SU-DHL-6 (cell line): Measurements from ENCODE around the gene MCUR1.

Experiments used
- H2AFZ ChIP-seq: fragments of 200-600 bp; sonication (generic); 2 replicates; pipeline ENCODE4 v1.6.1; 2014; ENCODE audit warnings: low read depth, mild to moderate bottlenecking, moderate library complexity, mixed read lengths, antibody characterized with exemption, low read length; ENCODE audit not compliant: severe bottlenecking
- H3F3A ChIP-seq: fragments of 200-600 bp; shearing (Covaris generic); 2 replicates; pipeline ENCODE4 v1.6.0; 2016; ENCODE audit warnings: antibody characterized with exemption, mild to moderate bottlenecking; ENCODE audit not compliant: insufficient read depth
- H3K27ac ChIP-seq: fragments of 200-600 bp; sonication (generic); 2 replicates; pipeline ENCODE4 v1.5.1; 2016; ENCODE audit warnings: low read depth, mild to moderate bottlenecking, low read length, moderate library complexity, mixed read lengths
- H3K27me3 ChIP-seq: fragments of 200-600 bp; sonication (generic), shearing (Covaris generic); 2 replicates; pipeline ENCODE4 v1.6.0; 2014; ENCODE audit warnings: mild to moderate bottlenecking, low read length
- H3K36me3 ChIP-seq: fragments of 200-600 bp; sonication (generic); 2 replicates; pipeline ENCODE4 v1.6.1; 2014; ENCODE audit warnings: mild to moderate bottlenecking, low read length, mixed read lengths
- H3K4me2 ChIP-seq: fragments of 300-600, 200-600 bp; shearing (Covaris generic), sonication (generic); 2 replicates; pipeline ENCODE4 v1.6.0; 2014; ENCODE audit warnings: low read length, low read depth, mild to moderate bottlenecking; ENCODE audit not compliant: poor library complexity, severe bottlenecking
- H3K4me3 ChIP-seq: fragments of 200-600 bp; sonication (generic); 2 replicates; pipeline ENCODE4 v1.5.1; 2014; ENCODE audit warnings: antibody characterized with exemption, low read length, mild to moderate bottlenecking, mixed read lengths; ENCODE audit not compliant: insufficient read depth, poor library complexity, severe bottlenecking
- H3K79me2 ChIP-seq: fragments of 200-600 bp; sonication (generic); 2 replicates; pipeline ENCODE4 v1.6.1; 2014; ENCODE audit warnings: mild to moderate bottlenecking, low read length, moderate library complexity; ENCODE audit not compliant: insufficient read depth
- H3K9ac ChIP-seq: fragments of 200-600 bp; sonication (generic); 2 replicates; pipeline ENCODE4 v1.7.0; 2014; ENCODE audit warnings: mild to moderate bottlenecking, low read length
- H3K9me2 ChIP-seq: fragments of 200-600 bp; sonication (generic); replicated peaks from 2 replicates; pipeline ENCODE4 v1.6.1; 2014; ENCODE audit warnings: low read length; ENCODE audit not compliant: insufficient read depth
- H3K9me3 ChIP-seq: fragments of 200-600 bp; sonication (generic); 2 replicates; pipeline ENCODE4 v1.6.1; 2014; ENCODE audit warnings: low read length, mixed read lengths; ENCODE audit not compliant: insufficient read depth
- H4K20me1 ChIP-seq: fragments of 200-600 bp; sonication (generic); 2 replicates; pipeline ENCODE4 v1.6.1; 2014; ENCODE audit warnings: low read depth, mild to moderate bottlenecking, antibody characterized with exemption, low read length, moderate library complexity, mixed read lengths
- CTCF ChIP-seq: fragments of 200-600 bp; sonication (generic); IDR thresholded peaks from one replicate; pipeline ENCODE4 v1.5.1; 2017; ENCODE audit warnings: antibody characterized with exemption, mild to moderate bottlenecking, low read length, moderate library complexity; ENCODE audit not compliant: insufficient read depth, poor library complexity, severe bottlenecking
- EZH2phosphoT487 ChIP-seq: fragments of 200-600 bp; sonication (generic), shearing (Covaris generic); conservative IDR thresholded peaks from 2 replicates; pipeline ENCODE4 v1.6.1; 2018; ENCODE audit warnings: mild to moderate bottlenecking, antibody characterized with exemption, low read length, moderate library complexity, mixed read lengths

Gene MCUR1

DNA sequence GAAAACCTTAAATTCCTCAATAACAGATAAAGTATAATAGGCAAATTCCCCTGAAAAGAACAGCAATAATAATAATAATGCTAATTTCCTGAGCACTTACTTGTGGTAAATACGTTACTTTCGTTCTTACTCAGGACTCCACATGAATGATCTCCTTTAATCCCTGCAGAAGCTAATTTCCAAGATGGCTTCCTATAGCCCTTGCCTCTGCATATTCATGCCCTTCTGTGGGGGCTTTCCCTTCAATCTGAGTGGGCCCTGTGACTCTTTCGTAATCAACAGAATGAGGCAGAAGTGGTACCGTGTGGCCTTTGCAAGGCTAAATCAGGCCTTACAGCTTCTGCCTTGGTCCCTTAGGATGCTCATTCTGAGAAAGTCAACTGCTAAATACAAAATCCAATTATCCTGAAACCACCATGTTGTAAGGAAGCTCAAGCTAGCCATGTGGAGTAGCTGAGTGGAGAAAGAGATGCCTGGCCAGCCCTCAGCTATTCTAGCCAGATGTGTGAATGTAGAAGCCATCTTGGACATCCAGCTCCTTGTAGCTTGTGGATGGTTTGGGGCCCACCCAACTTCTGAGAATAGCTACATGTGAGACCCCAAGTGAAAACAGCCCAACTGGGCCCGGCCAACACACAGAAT, 50.5 kb downstream of the MCUR1 start:
- H3K27me3 ChIP-seq = no peaks in the 10 kb centered on the region
- no peaks in the 10 kb centered on the region for H3K9me3 ChIP-seq
- TF ChIP-seq EZH2phosphoT487 (no peak), CTCF (no peak)
- H3F3A ChIP-seq = no peaks in the 10 kb centered on the region
- H3K4me3 ChIP-seq = no peak overlapping the region
- H3K79me2 ChIP-seq = no peaks in the 10 kb centered on the region
- H3K27ac ChIP-seq = no peak overlapping the region
- H3K4me2 ChIP-seq = no peak overlapping the region
- H3K9me2 ChIP-seq = no peaks in the 10 kb centered on the region
- H2AFZ ChIP-seq = no peak overlapping the region
- H3K9ac ChIP-seq = no peak overlapping the region
- no peaks in the 10 kb centered on the region for H3K36me3 ChIP-seq
- no peaks in the 10 kb centered on the region for H4K20me1 ChIP-seq

DNA sequence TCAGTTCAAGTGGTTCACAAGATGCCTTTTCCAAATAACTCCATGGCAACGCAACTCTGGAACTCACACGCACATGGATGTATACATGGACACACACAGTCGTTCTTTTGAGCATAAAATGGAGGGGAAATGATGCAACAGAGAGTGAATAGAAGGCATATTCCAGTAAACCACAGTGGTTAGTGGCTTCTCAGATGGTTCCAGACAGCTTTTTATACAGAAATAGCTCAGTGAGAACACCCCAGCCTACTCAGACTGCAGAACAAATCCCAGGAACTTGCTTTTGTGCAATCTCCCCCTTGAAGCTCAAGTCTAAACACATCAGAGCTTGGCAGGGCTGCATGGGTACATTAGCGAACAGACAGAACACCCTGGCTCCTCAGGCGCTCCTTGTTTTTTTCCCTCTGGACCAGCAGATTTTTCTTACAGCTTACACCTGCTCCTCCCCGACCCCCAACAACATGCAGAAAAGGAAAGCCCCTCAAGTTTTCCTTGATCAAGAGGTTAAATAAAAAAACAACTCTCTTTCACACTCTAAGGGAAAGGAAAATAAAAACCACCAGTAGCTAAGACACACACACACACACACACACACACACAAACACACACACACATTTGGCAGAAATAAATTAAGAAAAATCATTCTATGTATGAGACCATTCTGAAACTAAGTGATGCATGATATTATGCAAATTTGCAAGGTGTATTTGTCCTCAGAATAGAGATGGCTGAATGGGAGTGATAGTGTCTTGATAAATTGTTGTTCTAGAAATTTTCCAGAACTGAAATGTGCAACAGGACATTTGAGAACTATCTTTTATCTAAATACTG, 51.5 kb downstream of the MCUR1 start:
- TF ChIP-seq EZH2phosphoT487 (no peak), CTCF (no peak)
- H3K9me3 ChIP-seq = no peaks in the 10 kb centered on the region
- H3K4me3 ChIP-seq = no peak overlapping the region
- H3K27me3 ChIP-seq = no peaks in the 10 kb centered on the region
- no peaks in the 10 kb centered on the region for H3F3A ChIP-seq
- no peaks in the 10 kb centered on the region for H3K79me2 ChIP-seq
- H3K9ac ChIP-seq = no peak overlapping the region
- no peak overlapping the region for H2AFZ ChIP-seq
- no peaks in the 10 kb centered on the region for H3K9me2 ChIP-seq
- no peak overlapping the region for H3K27ac ChIP-seq
- H4K20me1 ChIP-seq = no peaks in the 10 kb centered on the region
- H3K4me2 ChIP-seq = peak overlapping the region; percentile 24
- H3K36me3 ChIP-seq = no peaks in the 10 kb centered on the region

DNA sequence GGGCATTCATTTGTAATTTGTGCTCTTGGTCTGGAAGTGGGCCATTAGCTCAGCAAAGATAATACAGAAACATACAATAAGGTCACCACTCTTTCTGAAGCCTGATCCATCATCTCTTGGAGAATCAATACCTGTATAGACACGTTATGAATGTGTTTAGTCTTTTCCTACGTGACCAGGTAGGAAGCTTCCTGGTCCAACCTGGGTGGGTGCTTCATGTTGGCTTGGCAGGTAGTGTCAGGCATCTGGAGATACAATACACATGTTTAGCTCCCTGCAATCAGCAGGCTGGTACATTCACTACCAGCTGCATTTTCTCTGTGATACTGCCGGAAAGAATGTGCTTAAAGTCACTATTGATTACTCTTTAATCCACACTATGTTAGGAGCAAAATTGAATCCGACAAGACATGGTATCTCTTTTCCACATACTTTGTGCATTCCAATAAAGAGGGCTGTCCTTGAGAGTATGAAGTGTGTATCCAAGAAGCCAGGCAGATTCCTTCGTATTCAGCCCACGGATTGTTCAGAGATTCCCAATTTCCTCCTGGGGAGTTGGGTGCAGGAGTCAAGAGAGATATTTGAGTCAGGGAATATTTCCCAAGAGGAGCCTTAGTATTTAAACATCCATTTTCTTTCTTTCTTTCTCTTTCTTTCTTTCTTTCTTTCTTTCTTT, 52.9 kb downstream of the MCUR1 start:
- Histone ChIP-seq H3K9me3 (no peaks in the 10 kb centered on the region), H3K9me2 (no peaks in the 10 kb centered on the region), H3K36me3 (no peaks in the 10 kb centered on the region), H3K4me2 (no peak overlapping the region), H2AFZ (no peak overlapping the region), H3K4me3 (no peak overlapping the region), H3K27ac (no peak overlapping the region), H3K27me3 (no peaks in the 10 kb centered on the region), H3K9ac (no peak overlapping the region), H4K20me1 (no peaks in the 10 kb centered on the region), H3K79me2 (no peaks in the 10 kb centered on the region), H3F3A (no peaks in the 10 kb centered on the region)
- TF ChIP-seq CTCF = no peak
- no peak for TF ChIP-seq EZH2phosphoT487
